GM19468 (cell line): ENCODE data around the gene PLXNA4.

Source experiments
- ATAC-seq: cut with Tn5 transposase; IDR thresholded peaks from one replicate; pipeline ENCODE4 v1.9.1; 2021; ENCODE audit warnings: mild to moderate bottlenecking, moderate library complexity, moderate number of reproducible peaks; ENCODE audit not compliant: unreplicated experiment; ENCODE audit errors: extremely low read depth

PLXNA4 gene

GRCh38 chr7:132455378-132455777, 120.9 kb downstream of the PLXNA4 start:
- ATAC-seq: no peak

GRCh38 chr7:132453826-132454225, 122.4 kb downstream of the PLXNA4 start:
- ATAC-seq: no peak

GRCh38 chr7:132451161-132451560, 125.1 kb downstream of the PLXNA4 start:
- no peak for ATAC-seq

- no peak for ATAC-seq
These were observed 125.6 kb downstream of the PLXNA4 start for GRCh38 chr7:132450696-132451095.

- ATAC-seq: no peak
These were observed 126.1 kb downstream of the PLXNA4 start for GRCh38 chr7:132450188-132450587.

GRCh38 chr7:132446666-132447278, 129.5 kb downstream of the PLXNA4 start:
- no peak for ATAC-seq

- ATAC-seq: no peak
These were observed 130.0 kb downstream of the PLXNA4 start for GRCh38 chr7:132446260-132446659.

- ATAC-seq: no peak
These were observed 132.3 kb downstream of the PLXNA4 start for GRCh38 chr7:132443761-132444520.

GRCh38 chr7:132441935-132442334, 134.3 kb downstream of the PLXNA4 start:
- ATAC-seq: no peak

GRCh38 chr7:132440151-132440550, 136.1 kb downstream of the PLXNA4 start:
- no peak for ATAC-seq

- no peak for ATAC-seq
These were observed 137.3 kb downstream of the PLXNA4 start for GRCh38 chr7:132438926-132439325.

GRCh38 chr7:132437730-132438129, 138.5 kb downstream of the PLXNA4 start:
- no peak for ATAC-seq

GRCh38 chr7:132436121-132436520, 140.1 kb downstream of the PLXNA4 start:
- no peak for ATAC-seq

GRCh38 chr7:132435016-132435990, 141.0 kb downstream of the PLXNA4 start:
- ATAC-seq: no peak

GRCh38 chr7:132434041-132434440, 142.2 kb downstream of the PLXNA4 start:
- ATAC-seq: no peak

GRCh38 chr7:132433301-132433700, 143.0 kb downstream of the PLXNA4 start:
- no peak for ATAC-seq

- ATAC-seq: no peak
These were observed 145.1 kb downstream of the PLXNA4 start for GRCh38 chr7:132430861-132431822.

- no peak for ATAC-seq
These were observed 146.0 kb downstream of the PLXNA4 start for GRCh38 chr7:132430041-132430855.

- no peak for ATAC-seq
These were observed 147.1 kb downstream of the PLXNA4 start for GRCh38 chr7:132429181-132429580.
